Measurements from ENCODE around the gene SREBF1.

Gene SREBF1

DNA sequence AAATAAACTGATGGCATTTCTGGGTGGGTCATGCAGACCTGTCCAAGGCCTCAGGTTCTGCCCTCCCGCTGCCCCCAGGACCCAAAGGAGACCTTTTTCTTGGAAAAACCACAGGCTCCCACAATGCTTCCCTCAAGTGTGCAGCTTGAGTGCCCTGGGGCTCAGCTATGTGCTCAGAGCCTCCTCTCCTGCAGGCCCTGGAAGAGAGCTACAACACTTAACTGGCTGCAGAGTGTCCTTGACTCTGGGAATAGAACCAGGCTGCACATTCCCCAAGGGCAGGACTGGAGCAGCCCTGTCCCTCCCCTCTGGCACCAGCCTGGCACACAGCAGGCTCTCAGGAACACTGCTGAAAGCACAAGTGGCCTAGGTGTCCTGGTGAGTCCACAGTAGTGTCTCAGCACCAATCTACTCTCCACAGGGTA is 4.8 kb upstream of the SREBF1 start:
- DNase-seq (ENCODE audit: low read depth in 2 of 2): no peak

DNA sequence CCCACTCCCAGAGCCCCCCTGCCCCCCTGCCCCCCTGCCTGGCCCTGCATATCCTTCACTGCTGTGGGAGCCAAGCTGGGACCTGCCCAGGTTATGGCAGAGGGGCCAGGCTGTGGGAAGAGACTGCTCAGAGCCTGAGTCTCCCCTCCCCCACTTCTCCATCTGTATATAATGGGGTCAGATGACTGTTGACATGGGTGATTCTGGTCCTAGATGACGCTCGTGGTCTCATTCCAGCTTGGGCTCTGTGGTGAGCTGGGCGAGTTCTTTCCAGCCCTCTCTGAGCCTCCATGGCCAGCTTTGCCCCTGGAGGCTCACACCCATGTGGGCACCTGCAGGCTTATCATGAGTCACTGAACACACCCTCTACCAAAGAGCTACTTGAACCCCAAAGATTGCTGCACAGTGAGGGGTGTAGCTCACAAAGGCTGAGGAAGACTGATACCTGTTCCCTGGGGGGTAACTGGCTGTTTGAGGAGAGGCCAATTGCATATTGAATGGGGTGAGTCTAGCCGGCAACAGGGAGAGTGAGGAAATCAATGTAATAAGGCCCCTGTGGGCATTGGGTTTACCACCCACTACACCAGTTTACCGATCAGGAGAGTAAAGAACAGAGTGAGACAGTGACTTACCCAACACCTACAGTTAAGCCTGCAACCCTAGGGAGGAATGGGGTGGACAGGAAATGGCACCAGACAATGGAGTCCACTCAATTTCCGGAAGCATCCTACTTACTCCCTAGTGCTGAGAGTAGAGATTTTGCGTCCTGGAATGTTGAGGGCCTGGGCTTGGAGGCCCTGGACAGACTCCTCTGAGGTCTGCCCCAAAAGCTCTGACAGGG is 4.2 kb upstream of the SREBF1 start:
- no peak for DNase-seq (ENCODE audit: low read depth in 2 of 2)

DNA sequence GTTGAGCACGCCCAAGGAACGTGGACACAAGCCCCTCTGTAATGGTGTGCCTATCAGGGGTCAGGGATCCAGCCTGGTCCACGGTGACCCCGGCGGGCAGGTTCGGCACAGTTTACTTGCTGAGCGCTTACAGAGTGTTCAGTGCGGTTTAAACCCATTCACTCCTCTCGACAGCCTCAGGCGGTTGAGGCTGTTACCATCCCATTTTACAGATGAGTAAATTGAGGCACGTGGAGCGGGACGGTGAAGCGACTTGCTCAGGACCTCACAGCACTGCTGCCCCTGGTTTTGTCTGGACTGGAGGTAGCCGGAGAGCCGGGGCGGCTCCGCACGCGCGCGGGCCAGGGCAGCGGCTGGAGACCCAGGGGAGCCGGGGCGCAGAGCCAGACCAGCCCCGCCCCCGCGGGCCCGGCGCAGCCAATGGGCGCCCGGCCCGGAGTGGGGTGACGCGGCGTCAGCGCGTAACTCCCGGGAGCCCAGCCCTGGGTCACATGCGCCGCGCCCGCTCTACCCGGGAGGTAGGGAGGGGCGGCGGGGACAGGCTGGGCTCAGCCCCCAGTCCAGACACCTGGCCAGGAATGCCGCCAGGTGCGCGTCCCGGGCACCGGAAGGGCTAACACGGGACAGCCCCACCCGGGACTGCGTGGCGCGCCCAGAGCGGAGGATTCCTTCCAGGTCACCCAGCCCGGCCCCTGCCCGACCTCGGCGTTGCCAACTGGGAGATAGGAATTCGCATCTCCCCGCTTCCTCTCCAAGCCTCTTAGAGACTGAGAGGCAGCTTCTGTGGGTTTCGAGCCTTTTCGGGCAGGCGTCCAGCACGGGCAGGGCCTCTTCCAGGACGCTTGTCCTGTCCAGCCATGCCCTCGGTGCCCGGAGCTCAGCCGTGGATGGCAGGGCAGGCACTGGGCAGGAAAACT is 3.3 kb upstream of the SREBF1 start:
- DNase-seq (ENCODE audit: low read depth in 2 of 2): peak; percentile 63 to 64

DNA sequence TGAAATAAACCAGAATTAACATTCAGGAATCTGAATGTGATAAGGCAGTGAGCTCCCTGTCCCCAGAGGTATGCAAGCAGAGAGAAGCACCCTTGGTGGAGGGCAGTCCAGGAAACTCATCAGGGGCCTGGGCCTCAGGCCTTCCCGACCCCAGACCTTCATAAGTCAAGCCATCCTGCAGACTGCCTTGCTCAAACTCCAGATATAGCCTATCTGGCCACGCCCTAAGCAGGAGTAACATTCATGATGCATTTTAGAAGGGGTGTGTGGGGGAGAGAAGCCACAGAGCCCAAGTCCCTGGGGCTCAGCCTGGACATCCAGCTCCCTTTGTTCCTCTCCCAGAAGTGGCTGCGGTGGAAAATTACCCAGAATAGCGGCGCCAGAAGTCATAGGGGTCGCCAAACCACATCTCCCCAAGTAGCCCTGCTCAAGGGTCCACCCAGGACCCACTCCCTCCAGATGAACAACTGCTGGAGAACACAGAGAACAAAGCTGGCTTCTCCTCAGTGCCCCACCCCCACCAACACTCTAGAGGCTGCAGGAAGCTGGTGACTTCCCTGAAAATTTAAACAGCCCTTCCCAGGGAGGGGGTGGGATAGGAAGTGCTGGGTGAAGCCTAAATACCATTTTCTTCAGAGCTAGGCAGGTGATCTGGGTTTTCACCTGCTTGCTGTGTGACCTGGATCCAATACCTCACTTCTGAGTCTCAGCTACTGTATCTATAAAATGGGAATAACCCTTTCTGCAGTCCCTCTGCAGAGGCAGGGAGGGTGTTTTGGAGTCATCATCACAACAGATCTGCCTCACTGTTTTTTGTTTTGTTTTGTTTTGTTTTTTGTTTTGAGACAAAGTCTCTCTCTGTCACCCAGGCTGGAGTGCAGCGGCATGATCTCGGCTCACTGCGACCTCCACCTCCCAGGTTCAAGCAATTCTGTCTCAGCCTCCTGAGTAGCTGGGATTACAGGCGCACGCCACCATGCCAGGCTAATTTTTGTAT is 1.5 kb upstream of the SREBF1 start:
- no peak for DNase-seq (ENCODE audit: low read depth in 2 of 2)

DNA sequence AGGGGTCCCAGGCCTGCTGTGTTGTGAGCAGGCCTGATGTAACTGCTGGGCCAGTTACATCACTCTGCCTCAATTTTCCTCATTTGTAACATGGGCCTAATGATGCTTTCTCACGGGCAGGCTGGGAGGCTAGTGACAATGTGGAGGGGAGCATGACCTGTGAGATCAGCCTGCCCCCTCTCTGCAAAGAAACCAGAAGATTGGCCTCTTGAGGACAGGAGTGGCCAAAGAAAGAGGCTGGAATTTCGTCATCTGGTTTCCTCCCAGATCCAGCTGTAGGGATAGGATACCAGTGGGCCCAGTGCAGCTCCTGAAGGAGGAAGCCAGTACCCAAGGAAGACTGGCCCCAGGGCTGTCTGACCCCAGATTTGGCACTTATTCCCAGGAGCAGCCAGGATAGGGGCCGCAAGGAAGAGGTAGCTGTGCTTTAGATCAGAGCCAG is 615 bp upstream of the SREBF1 start:
- no peak for DNase-seq (ENCODE audit: low read depth in 2 of 2)

DNA sequence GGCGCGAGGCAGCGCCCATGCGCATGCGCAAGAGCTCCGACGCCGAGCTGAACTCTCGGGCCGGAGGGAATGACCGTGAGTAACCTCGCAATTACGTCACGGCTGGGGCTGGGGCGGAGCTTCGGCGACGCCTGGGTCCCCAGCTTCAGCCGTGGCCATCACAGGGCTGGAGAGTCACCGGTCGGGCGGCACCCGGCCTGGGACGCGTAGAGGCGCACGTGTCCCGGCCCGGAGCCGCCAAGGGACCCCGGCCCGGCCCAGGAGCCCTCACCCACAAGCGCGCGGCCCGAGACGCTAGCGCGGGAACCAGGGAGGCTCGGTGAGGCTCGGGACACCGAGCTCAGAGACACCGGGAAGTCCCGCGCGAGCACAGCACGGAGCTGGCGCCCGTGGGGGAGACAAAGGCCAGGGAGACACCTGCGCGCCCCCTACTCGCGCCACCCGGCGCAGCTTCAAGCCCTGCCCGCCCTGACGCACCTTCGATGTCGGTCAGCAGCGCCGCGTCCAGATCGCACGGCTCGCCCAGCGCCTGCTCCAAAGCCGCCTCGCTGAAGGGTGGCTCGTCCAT is 452 bp downstream of the SREBF1 start:
- DNase-seq (ENCODE audit: low read depth in 2 of 2): peak; percentile 91 to 97

DNA sequence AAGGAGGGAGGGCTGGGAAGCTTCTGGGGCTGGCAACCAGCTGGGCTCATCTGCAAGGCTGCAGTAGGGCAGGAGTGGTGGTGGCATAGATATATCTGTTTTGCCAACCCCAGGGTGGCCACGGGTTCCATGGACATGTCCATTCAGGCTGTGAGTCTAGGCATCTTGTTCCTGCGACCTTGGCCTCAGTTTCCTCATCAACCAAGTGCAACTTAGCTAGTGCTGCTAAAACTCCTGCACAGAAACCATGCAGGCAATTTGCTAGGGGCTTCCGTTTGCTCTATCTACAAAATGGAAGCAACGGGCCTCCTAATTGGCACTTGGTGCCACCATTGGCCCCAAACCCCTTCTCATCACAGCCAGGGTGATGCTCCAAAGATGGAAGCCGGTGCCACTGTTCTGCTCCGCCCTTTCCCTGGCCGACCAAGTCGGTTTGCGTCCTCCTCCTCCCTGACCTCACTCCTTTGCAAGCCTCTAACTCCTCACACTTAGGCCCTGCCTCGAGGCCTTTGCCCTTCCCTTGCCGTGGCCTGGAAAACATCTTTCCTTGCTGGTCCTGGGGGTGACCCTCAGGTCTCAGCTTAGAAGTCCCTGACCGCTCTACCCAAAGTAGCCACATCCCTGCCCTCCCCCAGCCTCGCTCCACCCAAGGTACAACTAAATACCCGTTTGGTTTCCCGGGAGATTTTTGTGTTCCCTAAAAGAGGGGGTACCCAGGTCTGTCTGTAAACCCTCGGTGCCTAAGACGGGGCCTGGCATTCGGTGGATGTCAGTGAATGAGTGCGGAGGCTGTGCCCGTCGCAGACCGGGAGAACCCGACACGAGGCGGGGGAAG is 1.2 kb downstream of the SREBF1 start:
- no peak for DNase-seq (ENCODE audit: low read depth in 2 of 2)

DNA sequence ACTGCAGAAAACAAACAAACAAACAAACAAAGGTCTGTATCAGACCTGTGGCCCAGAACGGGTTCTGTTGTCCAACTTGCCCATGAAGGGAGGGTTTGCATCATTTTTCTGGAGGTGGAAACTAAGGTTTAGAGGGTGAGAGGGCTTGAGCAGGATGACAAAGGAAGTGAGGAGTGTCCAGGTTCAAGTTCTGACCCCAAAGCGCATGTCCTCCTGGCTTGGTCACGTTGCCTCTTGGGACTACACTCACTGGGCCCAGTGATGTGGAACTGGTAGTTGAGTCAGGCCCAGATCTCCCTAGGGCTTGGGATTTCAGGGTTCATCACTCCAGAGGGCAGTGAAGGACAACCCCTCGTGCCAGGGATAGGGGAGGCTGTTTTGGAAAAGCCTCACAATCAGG is 1.8 kb downstream of the SREBF1 start:
- DNase-seq (ENCODE audit: low read depth in 2 of 2): no peak

DNA sequence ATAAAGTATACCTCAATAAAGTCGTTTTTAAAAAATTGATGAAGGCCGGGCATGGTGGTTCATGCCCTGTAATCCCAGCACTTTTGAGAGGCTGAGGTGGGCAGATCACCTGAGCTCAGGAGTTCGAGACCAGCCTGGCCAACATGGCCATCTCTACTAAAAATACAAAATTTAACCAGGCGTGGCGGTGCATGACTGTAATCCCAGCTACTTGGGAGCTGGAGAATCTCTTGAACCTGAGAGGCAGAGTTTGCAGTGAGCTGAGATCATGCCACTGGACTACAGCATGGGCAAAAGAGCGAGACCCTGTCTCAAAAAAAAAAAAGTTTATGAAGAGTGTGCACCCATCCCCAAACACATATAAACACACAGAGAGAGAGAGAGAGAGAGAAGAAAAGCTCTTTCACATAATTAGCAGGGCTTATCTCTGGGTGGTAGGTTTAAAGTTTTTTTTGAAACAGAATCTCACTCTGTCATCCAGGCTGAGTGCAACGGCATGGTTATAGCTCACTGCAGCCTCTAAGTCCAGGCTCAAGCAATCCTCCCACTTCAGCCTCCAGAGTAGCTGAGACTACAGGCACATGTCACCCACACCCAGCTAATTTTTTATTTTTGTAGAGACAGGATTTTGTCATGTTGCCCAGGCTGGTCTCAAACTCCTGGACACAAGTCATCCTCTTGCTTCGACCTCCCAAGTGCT is 3.0 kb downstream of the SREBF1 start:
- DNase-seq (ENCODE audit: low read depth in 2 of 2): no peak

DNA sequence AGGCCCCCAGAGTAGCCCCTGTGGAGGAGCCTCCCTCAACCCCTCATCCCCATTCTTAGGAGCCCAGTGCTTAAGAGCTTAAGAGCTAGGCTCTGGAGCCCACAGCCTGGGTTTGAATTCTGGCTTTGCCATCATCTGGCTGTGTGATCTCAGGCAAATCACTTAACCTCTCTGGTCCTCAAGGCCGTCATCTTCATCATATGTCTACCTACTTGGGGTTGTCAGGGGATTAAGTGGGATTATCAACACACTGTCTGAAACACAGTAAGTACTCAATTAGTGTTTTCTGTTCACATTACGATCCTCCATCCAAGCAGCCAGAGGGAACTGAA is 4.8 kb downstream of the SREBF1 start:
- no peak for DNase-seq (ENCODE audit: low read depth in 2 of 2)

DNA sequence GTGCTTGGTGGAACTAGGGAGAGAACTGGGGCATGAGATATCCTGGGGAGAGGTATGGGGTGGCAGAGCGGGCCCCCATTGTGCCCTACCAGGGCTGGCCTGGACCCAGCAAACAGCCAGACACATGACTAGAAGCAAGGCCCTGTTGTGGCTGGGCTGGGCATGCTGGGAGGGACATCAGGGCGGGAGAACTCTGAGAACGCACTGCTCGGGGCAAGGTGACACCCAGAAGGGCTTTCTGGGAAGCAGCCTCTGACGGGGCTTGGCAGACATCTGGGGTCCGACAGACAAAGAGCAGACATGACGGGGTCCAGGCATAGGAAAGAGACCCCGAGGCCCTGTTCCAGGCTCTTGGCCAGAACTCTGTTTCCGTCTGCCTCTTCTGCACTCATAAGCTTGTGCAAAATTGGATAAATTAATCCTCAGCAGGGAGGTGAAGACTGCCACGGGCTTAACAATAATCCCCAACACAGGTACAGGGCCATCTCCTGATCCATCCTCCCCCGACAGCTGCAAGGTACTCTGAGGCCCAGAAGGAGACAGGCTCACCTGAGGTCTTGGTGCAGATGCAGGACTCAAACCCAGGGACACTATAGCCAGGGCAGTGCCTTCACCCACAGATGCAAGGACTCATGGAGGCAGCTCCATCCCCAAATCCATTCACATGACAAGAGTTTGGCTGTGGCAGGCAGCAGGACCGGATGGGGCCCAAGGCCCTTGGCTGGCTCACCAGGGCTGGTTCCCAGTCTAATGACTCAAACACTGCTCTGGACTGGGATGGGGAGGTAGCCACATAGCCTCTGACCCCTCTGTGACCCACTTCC is 5.4 kb downstream of the SREBF1 start:
- DNase-seq (ENCODE audit: low read depth in 2 of 2): no peak

DNA sequence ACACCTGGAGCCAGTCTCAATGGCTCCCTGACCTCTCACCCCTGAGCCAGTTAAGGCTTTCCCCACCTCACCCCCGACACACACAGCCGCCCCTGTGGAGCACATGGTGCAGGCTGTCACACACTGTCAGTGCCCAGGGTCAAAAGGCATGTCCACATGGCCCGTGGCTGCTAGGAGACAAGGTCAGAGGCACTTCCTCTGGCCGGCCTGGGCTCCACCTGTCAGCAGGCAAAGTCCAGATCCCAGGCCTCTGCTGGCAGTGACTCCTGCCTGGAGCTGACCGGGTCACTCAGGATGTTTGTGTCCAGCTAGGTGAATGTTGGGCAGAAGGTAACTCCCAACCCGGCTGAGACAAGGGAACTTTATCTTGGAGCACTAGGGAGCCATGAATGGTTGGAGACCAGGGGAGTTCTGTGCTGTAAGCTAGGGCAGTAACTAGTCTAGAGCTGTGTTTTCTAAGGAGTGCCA is 6.0 kb downstream of the SREBF1 start:
- DNase-seq (ENCODE audit: low read depth in 2 of 2): no peak

DNA sequence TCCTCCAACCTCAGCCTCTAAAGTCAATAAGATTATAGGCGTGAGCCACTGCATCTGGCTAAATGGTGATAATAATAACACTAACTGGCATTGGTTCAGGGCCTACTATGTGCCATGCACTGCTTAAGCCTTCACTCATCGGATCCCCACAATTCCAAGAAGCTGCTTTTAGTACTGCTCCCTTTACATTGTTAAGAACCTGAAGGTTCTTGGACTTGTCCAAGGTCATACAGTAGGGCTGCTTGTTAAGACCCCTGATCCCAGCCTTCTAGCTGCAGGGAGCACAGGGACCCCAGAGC is 6.6 kb downstream of the SREBF1 start:
- no peak for DNase-seq (ENCODE audit: low read depth in 2 of 2)

DNA sequence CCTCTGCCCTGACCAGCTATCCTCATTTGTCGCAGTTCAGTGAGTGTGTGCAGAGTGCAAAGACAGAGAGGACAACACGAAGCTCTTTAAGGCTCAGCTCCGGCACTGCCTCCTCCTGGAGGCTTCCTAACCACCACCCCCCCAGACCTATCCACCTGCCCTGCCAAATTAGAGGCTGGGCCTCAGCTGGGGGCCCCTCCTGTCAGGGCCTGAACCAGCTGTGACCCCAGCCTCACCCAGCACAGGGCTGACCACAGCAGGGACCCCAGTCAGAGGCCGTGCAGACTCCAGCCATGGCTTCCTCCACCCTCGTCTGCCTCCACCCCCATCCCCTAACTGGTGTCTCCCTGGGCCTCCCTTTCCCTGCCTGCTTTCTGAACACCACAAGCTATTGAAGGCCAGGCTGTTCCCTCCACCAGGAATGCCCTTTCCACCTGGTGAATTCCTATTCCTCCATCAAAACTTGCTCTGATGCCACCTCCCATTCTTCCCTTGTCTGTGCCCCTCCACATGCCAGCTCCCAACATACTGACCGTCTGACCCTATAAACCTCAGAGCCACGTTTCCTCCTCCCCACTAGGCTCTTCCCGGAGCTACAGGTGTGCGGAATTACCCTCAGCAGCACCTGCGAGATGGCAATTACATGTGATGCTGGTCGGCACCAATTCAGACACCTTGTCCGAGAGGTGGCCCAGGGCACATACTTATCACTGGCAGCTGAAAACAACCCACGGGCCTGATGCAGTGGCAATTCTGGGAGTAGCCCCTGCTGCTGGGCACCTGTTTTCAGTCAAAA is 8.8 kb downstream of the SREBF1 start:
- DNase-seq (ENCODE audit: low read depth in 2 of 2): no peak

DNA sequence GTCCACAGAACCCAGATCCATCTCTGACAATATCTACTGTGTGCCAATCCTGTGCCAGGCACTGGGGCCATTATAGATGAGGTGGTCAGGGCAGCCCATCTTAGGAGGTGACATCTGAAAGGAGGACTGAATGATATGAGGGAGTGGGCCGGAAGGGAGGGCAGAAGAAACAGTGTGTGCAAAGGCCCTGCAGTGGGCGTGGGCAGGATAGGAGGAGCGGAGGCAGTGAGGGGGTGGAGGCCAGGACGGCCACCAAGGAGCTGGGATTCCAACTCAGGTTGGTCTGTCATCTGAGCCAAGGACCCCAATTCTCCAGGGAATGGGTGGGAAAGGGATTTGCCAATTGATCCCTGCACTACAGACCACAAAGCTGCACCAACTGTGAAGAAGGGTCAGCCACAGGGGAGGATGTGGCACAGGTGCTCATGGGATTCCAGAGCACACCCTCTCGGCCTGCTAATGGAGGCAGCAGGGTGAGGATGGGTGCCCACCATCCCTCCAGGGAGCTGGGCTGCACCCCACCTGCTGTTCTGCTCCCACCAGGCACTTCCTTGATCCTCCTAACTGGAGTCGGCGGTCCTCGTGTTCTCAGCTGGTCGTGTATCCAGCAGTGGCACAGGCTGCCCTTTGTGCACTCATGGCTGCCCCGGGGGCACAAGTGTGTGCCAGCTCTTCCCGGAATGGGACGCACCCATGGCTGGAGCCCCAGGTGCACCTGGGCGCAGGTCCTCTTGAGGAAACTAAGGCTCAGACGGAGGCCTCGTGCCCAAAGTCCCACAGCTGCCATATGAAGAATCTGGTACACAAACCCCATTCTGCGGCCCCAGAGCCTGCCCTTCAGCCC is 9.6 kb downstream of the SREBF1 start:
- DNase-seq (ENCODE audit: low read depth in 2 of 2): no peak

DNA sequence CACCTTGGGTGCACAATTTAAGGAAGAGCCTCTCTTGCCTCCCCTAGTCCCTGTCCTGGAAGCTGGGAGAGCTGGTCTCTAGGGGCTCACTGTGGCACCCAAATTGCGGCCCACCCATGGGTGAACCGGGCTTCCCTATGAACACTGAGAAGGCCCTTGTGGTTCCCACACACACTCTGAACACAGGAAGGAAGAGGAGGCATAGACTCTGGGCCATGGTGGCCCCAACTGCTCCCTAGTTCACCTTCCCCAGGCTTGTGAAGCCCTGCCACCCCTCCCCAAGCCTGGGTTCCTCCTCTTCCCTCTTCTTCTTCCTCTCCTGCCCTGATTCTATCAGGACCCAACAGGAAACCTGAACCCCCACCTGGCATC is 10.5 kb downstream of the SREBF1 start:
- DNase-seq (ENCODE audit: low read depth in 2 of 2): no peak
